K562 (cell line): ENCODE measurements around the gene ZZZ3.

ENCODE experiments used
- CTCF ChIP-seq, 3 experiments: IDR thresholded peaks in 2 of 3; conservative IDR thresholded peaks in 1 of 3; 2 replicates each; pipeline ENCODE4 v1.5.1; 2011 to 2012; ENCODE audit warnings: low read length in 3 of 3, mild to moderate bottlenecking in 3 of 3, control low read depth in 2 of 3, improper control_type of control experiment in 1 of 3, inconsistent platforms in 1 of 3, low read depth in 1 of 3, mixed read lengths in 1 of 3, moderate library complexity in 1 of 3; ENCODE audit not compliant: insufficient read depth in 2 of 3
- DEAF1 ChIP-seq: fragments of 450-650 bp; formaldehyde crosslinking; IDR thresholded peaks from 2 replicates; pipeline ENCODE4 v1.4.0; 2020; ENCODE audit warnings: mild to moderate bottlenecking, moderate library complexity
- FOXO4 ChIP-seq: fragments of 450-650 bp; formaldehyde crosslinking; IDR thresholded peaks from 2 replicates; pipeline ENCODE4 v1.4.0; 2020; ENCODE audit warnings: mild to moderate bottlenecking, moderate library complexity
- RAD21 ChIP-seq, 2 experiments: fragments of 250-450 bp in 1 of 2; fragments of 450-650 bp in 1 of 2; sonication (Bioruptor Pico) in 1 of 2; formaldehyde crosslinking in 1 of 2; IDR thresholded peaks in 1 of 2; conservative IDR thresholded peaks in 1 of 2; 2 replicates each; pipeline versions ENCODE4 v1.4.0 to v1.8.0; 2020 to 2022; ENCODE audit warnings: mild to moderate bottlenecking in 2 of 2, moderate library complexity in 1 of 2

- TF ChIP-seq RAD21 (CRISPR knock-in tag; conservative IDR thresholded peaks at IDR 0.05 in 1 of 2, IDR thresholded peaks at IDR 0.05 in 1 of 2) (no peak), FOXO4 (CRISPR knock-in tag) (no peak), DEAF1 (CRISPR knock-in tag) (no peak), CTCF (IDR thresholded peaks at IDR 0.05 in 2 of 3, conservative IDR thresholded peaks at IDR 0.05 in 1 of 3; ENCODE audit: insufficient read depth in 2 of 3, low read depth in 1 of 3, low read length in 3 of 3) (no peak)
Observed at GRCh38 chr1:77706321-77706720, 23.9 kb upstream of the ZZZ3 start.
